ENCODE measurements around the gene ADGRG6.

DNA sequence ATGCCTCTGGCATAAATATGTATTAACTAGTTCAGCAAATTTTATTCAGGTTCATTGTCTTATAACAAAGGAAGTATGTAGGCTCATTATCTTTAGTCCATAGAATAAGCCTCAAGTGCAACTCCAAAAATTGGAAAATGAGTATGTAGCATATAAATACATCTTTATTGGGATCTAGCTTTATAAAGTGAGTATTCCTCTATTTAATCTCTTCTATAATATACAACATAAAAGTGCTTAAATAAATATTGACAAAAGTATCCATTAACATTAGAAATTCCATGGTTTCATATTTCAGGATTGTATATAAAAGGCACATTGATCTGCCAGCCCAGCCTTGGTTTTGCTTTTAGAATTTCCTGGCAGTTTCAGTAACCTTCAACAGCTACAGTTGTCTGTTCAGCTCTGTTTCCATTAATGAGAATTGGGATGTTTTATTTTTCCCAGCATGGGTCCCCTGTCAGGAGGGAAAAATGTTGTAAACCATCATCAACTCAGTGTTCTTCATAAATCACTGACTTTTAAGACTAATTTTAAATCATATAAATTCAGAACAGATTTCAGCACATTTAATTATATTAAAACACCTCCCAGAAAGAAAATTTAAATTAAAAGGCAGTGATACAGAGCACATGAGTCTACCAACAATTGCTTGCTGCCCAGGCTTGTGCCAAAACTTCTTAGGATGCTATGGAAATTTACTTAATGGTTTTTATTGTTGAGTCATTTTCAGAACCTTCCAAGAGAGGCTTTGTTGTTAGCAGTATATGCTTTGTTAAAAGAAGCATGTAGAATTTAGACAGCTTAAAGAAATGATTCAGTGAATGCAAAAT, 119.7 kb downstream of the ADGRG6 start:
- no peak for TF ChIP-seq POLR2A (IDR thresholded peaks at IDR 0.05; ENCODE audit: low read depth, low read length)
- TF ChIP-seq, protein P1, sequence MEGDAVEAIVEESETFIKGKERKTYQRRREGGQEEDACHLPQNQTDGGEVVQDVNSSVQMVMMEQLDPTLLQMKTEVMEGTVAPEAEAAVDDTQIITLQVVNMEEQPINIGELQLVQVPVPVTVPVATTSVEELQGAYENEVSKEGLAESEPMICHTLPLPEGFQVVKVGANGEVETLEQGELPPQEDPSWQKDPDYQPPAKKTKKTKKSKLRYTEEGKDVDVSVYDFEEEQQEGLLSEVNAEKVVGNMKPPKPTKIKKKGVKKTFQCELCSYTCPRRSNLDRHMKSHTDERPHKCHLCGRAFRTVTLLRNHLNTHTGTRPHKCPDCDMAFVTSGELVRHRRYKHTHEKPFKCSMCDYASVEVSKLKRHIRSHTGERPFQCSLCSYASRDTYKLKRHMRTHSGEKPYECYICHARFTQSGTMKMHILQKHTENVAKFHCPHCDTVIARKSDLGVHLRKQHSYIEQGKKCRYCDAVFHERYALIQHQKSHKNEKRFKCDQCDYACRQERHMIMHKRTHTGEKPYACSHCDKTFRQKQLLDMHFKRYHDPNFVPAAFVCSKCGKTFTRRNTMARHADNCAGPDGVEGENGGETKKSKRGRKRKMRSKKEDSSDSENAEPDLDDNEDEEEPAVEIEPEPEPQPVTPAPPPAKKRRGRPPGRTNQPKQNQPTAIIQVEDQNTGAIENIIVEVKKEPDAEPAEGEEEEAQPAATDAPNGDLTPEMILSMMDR (IDR thresholded peaks at IDR 0.05; ENCODE audit: extremely low read depth in 1 of 2, insufficient read depth in 1 of 2, low read depth in 1 of 2, low read length in 2 of 2) = no peak
- no peak for TF ChIP-seq EZH2 (IDR thresholded peaks at IDR 0.05; ENCODE audit: borderline replicate concordance, low read depth, low read length, severe bottlenecking)

Data from endothelial cell of umbilical vein (primary cell).